ENCODE data around the gene GALNT13. TPM values are rescaled to one million over a fixed set of nuclear protein-coding genes. Genes with fewer than 3 reads are reported as not detected.

Gene GALNT13
- total RNA-seq, 1 donor from 2014 or later = 13.6 TPM

DNA sequence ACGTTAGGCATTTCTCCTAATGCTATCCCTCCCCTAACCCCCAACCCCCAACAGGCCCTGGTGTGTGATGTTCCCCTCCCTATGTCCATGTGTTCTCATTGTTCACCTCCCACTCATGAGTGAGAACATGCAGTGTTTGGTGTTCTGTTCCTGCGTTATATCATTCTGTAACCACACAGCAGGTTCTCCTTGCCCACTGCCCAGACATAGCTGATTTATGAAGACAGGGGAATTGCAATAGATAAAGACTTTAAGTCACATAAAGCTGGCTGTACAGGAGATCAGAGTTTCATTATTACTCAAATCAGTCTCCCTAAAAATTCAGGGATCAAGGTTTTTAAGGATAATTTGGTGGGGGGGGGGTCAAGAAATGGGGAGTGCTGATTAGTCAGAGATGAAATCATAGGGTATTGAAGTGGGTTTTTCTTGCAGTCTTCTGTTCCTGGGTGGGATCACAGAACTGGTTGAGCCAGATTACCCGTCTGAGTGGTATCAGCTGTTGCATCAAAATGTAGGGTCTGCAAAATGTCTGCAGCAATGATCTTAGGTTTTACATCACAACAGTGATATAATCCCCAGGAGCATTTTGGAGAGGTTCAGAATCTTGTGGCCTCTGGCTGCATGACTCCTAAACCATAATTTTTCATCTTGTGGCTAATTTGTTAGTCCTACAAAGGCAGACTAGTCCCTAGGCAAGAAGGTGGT is 434.7 kb downstream of the GALNT13 start:
- no peak for DNase-seq (ENCODE audit: low spot score)

DNA sequence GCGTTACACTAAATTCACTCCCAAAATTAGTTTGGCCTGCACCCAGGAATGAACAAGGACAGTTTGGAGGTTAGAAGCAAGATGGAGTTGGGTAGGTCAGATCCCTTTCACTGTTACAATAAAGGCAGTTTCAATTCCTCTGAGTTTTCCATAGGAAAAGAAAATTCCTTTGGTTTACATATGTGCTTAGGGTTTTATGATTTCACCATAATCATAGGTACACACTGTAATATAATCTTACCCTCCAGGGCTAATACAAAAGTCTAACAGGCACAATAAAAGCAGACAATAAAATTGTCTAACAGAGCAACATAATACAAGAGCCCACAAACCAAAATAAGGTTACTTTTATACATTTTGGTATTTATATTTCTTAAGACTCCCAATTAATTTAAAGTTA is 435.3 kb downstream of the GALNT13 start:
- DNase-seq (ENCODE audit: low spot score) = no peak

- DNase-seq (ENCODE audit: low spot score) = no peak
Measured at GRCh38 chr2:154324601-154325000, 452.9 kb downstream of the GALNT13 start.

DNA sequence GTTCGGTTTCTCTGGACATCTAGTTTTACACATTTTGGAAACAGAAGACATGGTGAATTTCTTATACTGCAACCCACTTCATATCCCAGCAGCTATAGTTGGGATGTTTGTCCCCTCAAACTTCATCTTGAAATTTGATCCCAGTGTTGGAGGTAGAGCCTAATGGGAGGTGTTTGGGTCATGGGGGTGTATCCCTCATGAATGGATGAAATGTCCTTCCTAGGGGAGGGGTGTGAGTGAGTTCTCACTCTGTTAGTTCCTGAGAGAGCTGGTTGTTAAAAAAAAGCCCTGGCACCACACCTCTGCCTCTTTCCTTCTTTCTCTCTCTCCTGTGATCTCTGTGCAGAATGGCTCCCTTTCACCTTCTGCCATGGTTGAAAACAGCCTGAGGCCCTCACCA is 457.8 kb downstream of the GALNT13 start:
- DNase-seq (ENCODE audit: low spot score) = no peak

- DNase-seq (ENCODE audit: low spot score) = no peak
Measured at GRCh38 chr2:154331784-154332183, 460.1 kb downstream of the GALNT13 start.

DNA sequence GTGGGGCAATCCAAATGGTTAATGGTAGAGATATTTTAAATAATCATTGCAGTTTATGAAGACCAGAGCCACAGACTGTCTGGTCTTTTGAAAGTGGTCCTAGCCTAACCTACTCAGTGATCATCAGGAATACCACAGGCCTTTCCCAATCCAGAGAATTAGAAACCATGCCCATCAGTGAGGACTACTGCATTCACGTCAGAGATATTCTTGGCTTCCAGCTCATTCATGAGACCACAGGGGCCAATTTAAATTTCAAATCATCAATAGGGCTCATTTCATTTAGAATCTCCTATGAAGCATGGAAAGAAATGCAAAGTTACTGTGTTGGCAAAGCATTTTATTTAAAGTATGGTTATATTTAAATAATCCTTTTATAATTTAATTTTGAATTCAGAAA is 464.5 kb downstream of the GALNT13 start:
- no peak for DNase-seq (ENCODE audit: low spot score)

GRCh38 chr2:154338352-154338967 is 466.7 kb downstream of the GALNT13 start:
- no peak for DNase-seq (ENCODE audit: low spot score)

DNA sequence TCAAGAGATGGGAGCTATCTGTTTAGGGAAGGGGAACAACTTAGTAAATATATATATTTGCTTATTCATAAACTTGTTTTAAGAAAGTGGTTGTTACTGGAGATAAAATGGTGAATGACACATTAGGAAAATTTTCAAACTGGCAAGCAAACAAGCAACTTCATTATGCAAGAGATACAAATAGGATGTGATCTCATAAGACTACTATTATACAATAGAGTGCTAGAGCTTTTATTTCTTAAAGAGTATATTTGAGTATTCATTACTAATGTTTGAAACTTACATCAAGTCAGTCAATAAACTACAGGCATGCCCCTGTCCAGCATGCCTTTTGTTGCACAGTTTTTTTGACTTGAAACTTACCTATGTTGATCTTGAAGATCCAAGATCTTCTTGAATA is 471.6 kb downstream of the GALNT13 start:
- DNase-seq (ENCODE audit: low spot score) = no peak

DNA sequence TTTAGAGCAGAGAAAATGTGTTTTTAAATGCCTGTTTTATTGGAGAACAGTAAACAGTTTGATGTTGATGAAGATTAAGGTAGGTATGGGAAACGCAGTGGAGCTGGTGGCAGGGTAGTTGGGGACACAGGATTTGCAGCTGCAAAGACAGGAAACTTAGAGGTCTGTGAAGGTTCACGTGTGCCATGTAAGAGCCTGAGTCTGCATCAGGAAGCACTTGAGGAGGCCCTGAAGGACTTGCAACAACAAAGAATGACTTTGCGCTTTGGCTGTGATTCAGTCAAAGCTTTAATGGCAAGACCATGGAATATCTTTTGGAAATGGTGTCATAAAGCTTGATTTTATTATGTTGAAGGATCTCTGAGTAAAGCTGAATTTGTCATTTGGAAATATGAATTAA is 479.2 kb downstream of the GALNT13 start:
- no peak for DNase-seq (ENCODE audit: low spot score)

GRCh38 chr2:154361276-154361675 is 489.6 kb downstream of the GALNT13 start:
- DNase-seq (ENCODE audit: low spot score) = no peak

DNA sequence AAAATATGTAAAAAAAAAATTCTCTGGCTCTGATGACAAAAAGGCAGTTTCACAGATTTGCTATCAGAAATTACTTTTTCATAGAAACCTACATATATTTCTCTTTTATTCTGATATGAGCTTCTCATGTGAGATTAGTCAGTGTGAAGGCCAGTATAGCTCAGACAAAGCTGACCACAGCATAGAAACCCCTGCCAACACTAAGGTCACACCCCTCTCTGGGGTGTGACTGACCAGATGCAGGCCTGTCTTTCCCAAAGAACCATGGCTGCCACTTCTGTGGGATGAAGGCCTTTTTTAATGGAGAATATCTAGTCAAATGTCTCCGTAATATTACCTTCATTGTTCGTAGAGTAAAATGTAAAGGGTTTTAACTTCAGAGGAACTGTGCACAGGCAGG is 496.4 kb downstream of the GALNT13 start:
- no peak for DNase-seq (ENCODE audit: low spot score)

DNA sequence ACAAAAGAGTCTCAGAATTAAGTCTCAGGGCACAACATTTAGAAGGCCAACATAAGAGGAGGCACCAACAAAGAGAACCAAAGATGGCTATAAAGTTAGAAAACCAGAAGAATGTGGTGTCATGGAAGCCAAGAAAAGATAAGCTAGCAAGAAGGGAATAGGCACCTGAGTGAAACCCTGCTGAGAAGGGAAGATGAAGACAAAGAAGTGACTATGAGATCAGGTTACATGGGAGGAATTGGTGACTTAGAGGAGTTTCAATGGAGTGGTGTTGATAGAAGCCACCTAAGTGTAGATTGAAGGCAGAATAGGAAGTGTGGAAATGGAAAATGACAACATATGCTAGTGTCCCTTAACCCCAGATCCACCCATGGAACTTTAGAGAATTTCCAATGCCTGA is 499.2 kb downstream of the GALNT13 start:
- DNase-seq (ENCODE audit: low spot score) = no peak

DNA sequence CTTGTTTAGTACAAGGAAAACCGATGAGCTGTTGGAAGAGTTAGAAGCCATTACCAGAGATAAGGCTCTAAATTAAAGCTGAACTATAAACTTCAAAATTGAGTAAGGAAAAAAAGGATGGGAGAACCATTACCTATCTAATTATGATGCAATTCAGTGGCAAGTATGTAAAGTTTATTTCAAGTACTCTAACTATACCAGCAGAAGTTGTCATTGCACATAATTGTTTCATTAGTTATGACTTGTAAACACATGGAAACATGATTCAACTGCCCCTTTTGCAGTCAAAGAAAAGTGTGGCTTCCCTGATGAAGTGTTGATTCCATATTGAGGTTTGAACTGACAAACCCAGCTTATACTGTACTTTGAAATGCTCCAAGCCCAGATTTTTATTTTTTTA is 502.7 kb downstream of the GALNT13 start:
- DNase-seq (ENCODE audit: low spot score) = no peak

- no peak for DNase-seq (ENCODE audit: low spot score)
Measured at GRCh38 chr2:154375579-154375931, 503.8 kb downstream of the GALNT13 start.

- DNase-seq (ENCODE audit: low spot score) = no peak
Measured at GRCh38 chr2:154381931-154382794, 510.4 kb downstream of the GALNT13 start.

GRCh38 chr2:154386186-154386585 is 514.5 kb downstream of the GALNT13 start:
- no peak for DNase-seq (ENCODE audit: low spot score)

GRCh38 chr2:154391051-154391450 is 519.3 kb downstream of the GALNT13 start:
- no peak for DNase-seq (ENCODE audit: low spot score)

DNA sequence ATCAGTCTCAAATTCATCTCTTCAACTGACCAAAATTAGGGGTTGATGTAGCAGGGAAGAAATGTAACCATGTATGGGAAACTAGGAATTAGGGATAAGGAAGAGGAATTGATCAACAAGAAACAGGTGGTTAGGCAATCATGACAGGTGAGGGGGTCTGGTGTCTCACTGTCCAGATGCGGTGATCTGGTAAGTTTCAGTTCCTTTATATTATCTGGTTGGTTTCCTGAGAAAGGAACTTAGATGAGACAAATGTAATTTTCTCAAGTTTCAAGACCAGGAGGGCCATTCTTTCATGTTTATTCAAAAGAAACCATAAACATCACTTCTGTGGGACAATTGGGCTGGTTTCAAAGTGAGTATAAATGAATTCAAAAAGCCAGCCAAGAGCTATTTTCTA is 520.5 kb downstream of the GALNT13 start:
- DNase-seq (ENCODE audit: low spot score) = no peak

GRCh38 chr2:154394600-154394999 is 522.9 kb downstream of the GALNT13 start:
- DNase-seq (ENCODE audit: low spot score) = no peak

- DNase-seq (ENCODE audit: low spot score) = no peak
Measured at GRCh38 chr2:154400563-154401290, 529.0 kb downstream of the GALNT13 start.

- DNase-seq (ENCODE audit: low spot score) = no peak
Measured at GRCh38 chr2:154402213-154402612, 530.5 kb downstream of the GALNT13 start.

DNA sequence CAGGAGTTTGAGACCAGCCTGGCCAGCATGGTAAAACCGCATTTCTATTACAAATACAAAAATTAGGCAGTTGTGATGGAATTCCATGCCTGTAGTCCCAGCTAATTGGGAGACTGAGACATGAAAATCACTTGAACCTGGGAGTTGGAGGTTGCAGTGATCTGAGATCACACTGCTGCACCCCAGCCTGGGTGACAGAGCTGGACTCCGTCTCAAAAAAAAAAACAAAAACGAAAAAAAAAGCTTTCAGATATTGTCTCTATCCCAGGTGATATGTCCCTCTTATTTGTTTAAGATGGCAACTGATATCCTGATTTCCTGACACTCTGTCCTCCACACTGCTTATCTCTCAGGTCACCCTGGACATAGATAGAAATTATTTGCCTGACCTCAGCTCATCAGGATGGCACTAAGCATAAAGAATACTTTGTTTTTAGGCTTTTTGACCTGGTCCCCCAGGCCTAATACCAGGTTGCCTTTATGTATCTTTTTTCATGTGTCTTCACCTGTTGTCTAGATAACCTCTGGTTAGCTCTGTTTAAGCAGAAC is 531.6 kb downstream of the GALNT13 start:
- DNase-seq (ENCODE audit: low spot score) = no peak

Measured in ureter (tissue), 1 donor.